Measurements from ENCODE around the gene DNAJB14. TPM values are rescaled to one million over a fixed set of nuclear protein-coding genes. Genes with fewer than 3 reads are reported as not detected.

DNAJB14 gene
- total RNA-seq, 1 experiment from 2014 or later, result 39.9 TPM

GRCh38 chr4:99876946-99877345, 69.5 kb downstream of the DNAJB14 start:
- ChIA-PET CTCF (interaction anchor here (1.0 kb wide), 1 partner anchor 65 kb away, joined by 3 read pairs; no protein-coding TSS in a partner anchor), POLR2A (no interaction called here)
- Mint-ChIP-seq H3K27ac (no peak overlapping the region), H3K9me3 (no peaks in the 10 kb centered on the region), H3K4me1 (no peaks in the 10 kb centered on the region), H3K27me3 (ENCODE audit: low read depth) (no peaks in the 10 kb centered on the region; the same call in 1 of the 2 replicates), H3K4me3 (no peak overlapping the region), H3K36me3 (peaks cover 13% of the 10 kb centered on the region)
- no peak for ATAC-seq
- TF ChIP-seq USF1 (CRISPR knock-in tag; IDR thresholded peaks at IDR 0.05), result no peak
- TF ChIP-seq ZNF281 (CRISPR knock-in tag; IDR thresholded peaks at IDR 0.05), result no peak
- no peak for TF ChIP-seq CDX4 (CRISPR knock-in tag; IDR thresholded peaks at IDR 0.05; ENCODE audit: borderline replicate concordance)
- TF ChIP-seq ZNF317 (CRISPR knock-in tag; IDR thresholded peaks at IDR 0.05; ENCODE audit: borderline replicate concordance, low read depth), result no peak
- no peak for TF ChIP-seq CREM (CRISPR knock-in tag; IDR thresholded peaks at IDR 0.05)
- TF ChIP-seq CBFB (CRISPR knock-in tag; IDR thresholded peaks at IDR 0.05; ENCODE audit: low read depth), result no peak
- TF ChIP-seq RORB (CRISPR knock-in tag; IDR thresholded peaks at IDR 0.05), result no peak
- no peak for TF ChIP-seq ZNF396 (CRISPR knock-in tag; IDR thresholded peaks at IDR 0.05; ENCODE audit: borderline replicate concordance)
- TF ChIP-seq ELF4 (CRISPR knock-in tag; IDR thresholded peaks at IDR 0.05; ENCODE audit: low read depth), result no peak
- no peak for TF ChIP-seq IRF2 (CRISPR knock-in tag; IDR thresholded peaks at IDR 0.05; ENCODE audit: borderline replicate concordance, low read depth)
- no peak for TF ChIP-seq HMGXB4 (CRISPR knock-in tag; IDR thresholded peaks at IDR 0.05)
- TF ChIP-seq EMX1 (CRISPR knock-in tag; IDR thresholded peaks at IDR 0.05), result no peak
- no peak for TF ChIP-seq MYBL2 (CRISPR knock-in tag; IDR thresholded peaks at IDR 0.05)
- no peak for TF ChIP-seq FOXP4 (CRISPR knock-in tag; IDR thresholded peaks at IDR 0.05)
- TF ChIP-seq ZNF425 (CRISPR knock-in tag; conservative IDR thresholded peaks at IDR 0.05), result no peak
- no peak for TF ChIP-seq NFYB (CRISPR knock-in tag; conservative IDR thresholded peaks at IDR 0.05; ENCODE audit: low read depth)
- DNase-seq (ENCODE audit: low spot score), result no peak

Data from WTC11 (cell line).